Panc1 (cell line): ENCODE data around the gene PER2. TPM values are rescaled to one million over a fixed set of nuclear protein-coding genes. Genes with fewer than 3 reads are reported as not detected.

Source experiments
- ATAC-seq: fragments of 200-7000 bp; cut with Tn5 transposase; 2 replicates; pipeline ENCODE4 v1.9.1; 2020; ENCODE audit warnings: mild to moderate bottlenecking, moderate library complexity
- BruUV-seq: library from RNA; stranded (reverse); fragments of 400-500 nt; replicated peaks from 2 replicates; lab custom pipeline; 2021; lab: Mats Ljungman, UMichigan
- CTCF ChIA-PET: fragments of 300-600 bp; sonication (Branson Sonifier 250); formaldehyde crosslinking; loops from one replicate; lab custom pipeline; 2022; ENCODE audit warnings: antibody characterized with exemption; lab: Charles Lee
- POLR2A ChIA-PET: fragments of 300-600 bp; sonication (Branson Sonifier 250); formaldehyde crosslinking; loops from one replicate; lab custom pipeline; 2022; ENCODE audit warnings: antibody characterized with exemption; lab: Charles Lee
- DNase-seq: peaks from one replicate; pipeline ENCODE4 v3.0.0-alpha.2; 2010; ENCODE audit warnings: low read depth, low spot score
- H3K27ac ChIP-seq: 2 replicates; pipeline ENCODE4 v1.5.1; 2011; ENCODE audit warnings: mild to moderate bottlenecking, low read length, inconsistent platforms
- H3K27me3 ChIP-seq: fragments of 200-500 bp; sonication (Bioruptor generic); 2 replicates; pipeline ENCODE4 v1.6.0; 2014; ENCODE audit warnings: low read length, inconsistent platforms; ENCODE audit not compliant: control insufficient read depth, insufficient read depth
- H3K36me3 ChIP-seq: fragments of 200-500 bp; sonication (Bioruptor generic); 2 replicates; pipeline ENCODE4 v1.5.1; 2014; ENCODE audit warnings: inconsistent platforms, mild to moderate bottlenecking, low read length, moderate library complexity; ENCODE audit not compliant: control insufficient read depth, insufficient read depth
- H3K4me1 ChIP-seq: 2 replicates; pipeline ENCODE4 v1.5.1; 2011; ENCODE audit warnings: inconsistent platforms, mild to moderate bottlenecking, low read length, moderate library complexity; ENCODE audit not compliant: control insufficient read depth, insufficient read depth
- H3K4me3 ChIP-seq, 2 experiments: 2 replicates each; pipeline ENCODE4 v1.5.1; 2011 to 2012; ENCODE audit warnings: low read depth in 2 of 2, low read length in 2 of 2, mild to moderate bottlenecking in 2 of 2, inconsistent platforms in 1 of 2, moderate library complexity in 1 of 2
- H3K9me3 ChIP-seq: fragments of 200-500 bp; sonication (Bioruptor generic); 2 replicates; pipeline ENCODE4 v1.5.1; 2014; ENCODE audit warnings: low read depth, mild to moderate bottlenecking, inconsistent platforms, low read length, moderate library complexity; ENCODE audit not compliant: control insufficient read depth, insufficient read depth
- CTCF ChIP-seq: fragments of 450-650 bp; IDR thresholded peaks from 2 replicates; pipeline ENCODE4 v1.5.1; 2017; ENCODE audit warnings: mild to moderate bottlenecking
- POLR2AphosphoS5 ChIP-seq: IDR thresholded peaks from 2 replicates; pipeline ENCODE4 v1.6.1; 2012; ENCODE audit warnings: mild to moderate bottlenecking, low read depth, low read length, moderate library complexity
- REST ChIP-seq, 2 experiments: IDR thresholded peaks; 2 replicates each; pipeline ENCODE4 v1.6.1; 2011 to 2012; ENCODE audit warnings: low read depth in 2 of 2, control low read depth in 1 of 2, low read length in 1 of 2, mild to moderate bottlenecking in 1 of 2, moderate library complexity in 1 of 2; ENCODE audit not compliant: insufficient read depth in 1 of 2
- SIN3A ChIP-seq: IDR thresholded peaks from 2 replicates; pipeline ENCODE4 v1.6.1; 2012; ENCODE audit warnings: low read depth, mild to moderate bottlenecking, low read length, moderate library complexity, borderline replicate concordance; ENCODE audit not compliant: insufficient read depth
- TCF7L2 ChIP-seq: IDR thresholded peaks from 2 replicates; pipeline ENCODE4 v1.6.1; 2011; ENCODE audit warnings: mild to moderate bottlenecking, low read depth, low read length, inconsistent platforms
- in situ Hi-C: cut with HindIII; loops from 2 replicates; pipeline ENCODE4 v1.10.0; 2016; ENCODE audit warnings: low sequenced_read_pairs, low pct_unique_long_range_greater_than_20kb
- intact Hi-C: fragments of 100-400 bp; cut with micrococcal nuclease; formaldehyde crosslinking; loops from one replicate; pipeline ENCODE4 v1.10.0; 2022; ENCODE audit not compliant: unreplicated experiment
- total RNA-seq: library from RNA; stranded (reverse); gene quantifications from one replicate; pipeline ENCODE4 v1.2.1, GENCODE V29; 2021; ENCODE audit not compliant: unreplicated experiment

Gene PER2
- total RNA-seq, 1 experiment from 2014 or later: 9.9 TPM

- DNase-seq (no peak), ATAC-seq (no peak)
- TF ChIP-seq REST (IDR thresholded peaks at IDR 0.05; ENCODE audit: insufficient read depth in 1 of 2, low read depth in 2 of 2, low read length in 1 of 2) (no peak), TCF7L2 (no peak), SIN3A (0 out of 2 replicates have a peak, but pooled peaks have one; percentile 19), CTCF (no peak), POLR2AphosphoS5 (no peak)
- in situ Hi-C loops: no loop called here
- BruUV-seq: no TSS peak
- ChIA-PET POLR2A (no interaction called here), CTCF (no interaction called here)
- Histone ChIP-seq H3K9me3 (no peaks in the 10 kb centered on the region), H3K27ac (peak overlapping the region; percentile 89), H3K4me3 (peak overlapping the region in 1 of 2 experiments; percentile 87; a peak in 2 of 4 replicates), H3K27me3 (no peaks in the 10 kb centered on the region), H3K4me1 (peaks cover 35% of the 10 kb centered on the region), H3K36me3 (no peaks in the 10 kb centered on the region; the same call in 1 of the 2 replicates)
- intact Hi-C loops: no loop called here
Observed at GRCh38 chr2:238285653-238286082, 2.7 kb downstream of the PER2 start.

GRCh38 chr2:238284802-238285515, 3.5 kb downstream of the PER2 start:
- no peaks in the 10 kb centered on the region; the same call in 1 of the 2 replicates for H3K36me3 ChIP-seq
- intact Hi-C loops (no loop called here), in situ Hi-C loops (no loop called here)
- peaks cover 35% of the 10 kb centered on the region for H3K4me1 ChIP-seq
- H3K9me3 ChIP-seq: no peaks in the 10 kb centered on the region
- H3K27me3 ChIP-seq: no peaks in the 10 kb centered on the region
- CTCF ChIA-PET: no interaction called here
- peak overlapping the region; percentile 89 for H3K27ac ChIP-seq
- BruUV-seq: no TSS peak
- no peak for TF ChIP-seq REST (IDR thresholded peaks at IDR 0.05; ENCODE audit: insufficient read depth in 1 of 2, low read depth in 2 of 2, low read length in 1 of 2)
- TF ChIP-seq TCF7L2: no peak
- no peak for TF ChIP-seq SIN3A
- TF ChIP-seq CTCF: no peak
- TF ChIP-seq POLR2AphosphoS5: no peak
- no peak for DNase-seq
- no peak overlapping the region; a peak in 1 of 4 replicates for H3K4me3 ChIP-seq
- no peak for ATAC-seq
- POLR2A ChIA-PET: no interaction called here
